ENCODE measurements around the gene METTL27. TPM values are rescaled to one million over a fixed set of nuclear protein-coding genes. Genes with fewer than 3 reads are reported as not detected.
"Not testable (repeated sequence)": the region's sequence is repeated elsewhere in the genome, so short reads cannot be mapped to it uniquely, and the experiment has no call there.

Gene METTL27
- total and polyA plus RNA-seq, 3 experiments from 2014 or later, result not detected

GRCh38 chr7:73838642-73839041 lies 3.7 kb downstream of the METTL27 start:
- peaks cover 3 to 15% (median 5%) of the 10 kb centered on the region in 3 donors for H3K4me1 Mint-ChIP-seq
- no peak overlapping the region for H3K4me3 ChIP-seq (ENCODE audit: low read length)
- H3K4me1 ChIP-seq (ENCODE audit: insufficient read depth, low read length), result peaks cover 6% of the 10 kb centered on the region
- POLR2A ChIA-PET, result interaction anchor here (0.6 kb wide), 1 partner anchor 12 kb away, joined by 6 read pairs; no protein-coding TSS in a partner anchor
- H3K9me3 ChIP-seq (ENCODE audit: low read length), result no peaks in the 10 kb centered on the region
- no peaks in the 10 kb centered on the region for H3K36me3 Mint-ChIP-seq
- no peaks in the 10 kb centered on the region for H3K9me3 Mint-ChIP-seq
- H3K27me3 ChIP-seq (ENCODE audit: insufficient read depth, low read length, poor library complexity, severe bottlenecking), result no peaks in the 10 kb centered on the region
- DNase-seq, result no peak
- CTCF ChIA-PET, result no interaction called here
- no peaks in the 10 kb centered on the region for H3K36me3 ChIP-seq (ENCODE audit: insufficient read depth, low read length)
- H3K27ac ChIP-seq (ENCODE audit: low read depth, low read length), result no peak overlapping the region
- no peak overlapping the region for H3K4me3 Mint-ChIP-seq
- no peak overlapping the region for H3K27ac Mint-ChIP-seq
- peaks cover 3 to 9% of the 10 kb centered on the region in 2 donors for H3K27me3 Mint-ChIP-seq

GRCh38 chr7:73837167-73837566 lies 5.1 kb downstream of the METTL27 start:
- POLR2A ChIA-PET; H3K4me3 Mint-ChIP-seq; CTCF ChIA-PET; H3K27me3 ChIP-seq (ENCODE audit: insufficient read depth, low read length, poor library complexity, severe bottlenecking); H3K9me3 Mint-ChIP-seq; H3K36me3 Mint-ChIP-seq; DNase-seq; H3K9me3 ChIP-seq (ENCODE audit: low read length); H3K4me1 Mint-ChIP-seq; H3K27ac ChIP-seq (ENCODE audit: low read depth, low read length); H3K27me3 Mint-ChIP-seq; H3K36me3 ChIP-seq (ENCODE audit: insufficient read depth, low read length); H3K4me3 ChIP-seq (ENCODE audit: low read length); H3K4me1 ChIP-seq (ENCODE audit: insufficient read depth, low read length); H3K27ac Mint-ChIP-seq: not testable (repeated sequence)

- CTCF ChIA-PET, result no interaction called here
Observed at GRCh38 chr7:73834626-73835191, 7.6 kb downstream of the METTL27 start.

GRCh38 chr7:73833251-73833919 lies 8.9 kb downstream of the METTL27 start:
- Mint-ChIP-seq H3K36me3 (no peaks in the 10 kb centered on the region), H3K4me1 (peaks cover 6 to 11% (median 6%) of the 10 kb centered on the region in 3 donors), H3K4me3 (no peak overlapping the region), H3K27me3 (peaks cover 9 to 13% of the 10 kb centered on the region in 2 donors), H3K9me3 (no peaks in the 10 kb centered on the region), H3K27ac (no peak overlapping the region)
- Histone ChIP-seq H3K4me3 (ENCODE audit: low read length) (no peak overlapping the region), H3K4me1 (ENCODE audit: insufficient read depth, low read length) (no peaks in the 10 kb centered on the region), H3K9me3 (ENCODE audit: low read length) (no peaks in the 10 kb centered on the region), H3K27me3 (ENCODE audit: insufficient read depth, low read length, poor library complexity, severe bottlenecking) (no peaks in the 10 kb centered on the region), H3K36me3 (ENCODE audit: insufficient read depth, low read length) (no peaks in the 10 kb centered on the region), H3K27ac (ENCODE audit: low read depth, low read length) (no peak overlapping the region)
- ChIA-PET CTCF (interaction anchor here (1.7 kb wide), 1 partner anchor 22 kb away, joined by 4 read pairs; no protein-coding TSS in a partner anchor), POLR2A (no interaction called here)
- no peak for DNase-seq

More at GRCh38 chr7:73834626-73835191, 7.6 kb downstream of the METTL27 start:
- H3K4me3 Mint-ChIP-seq, result no peak overlapping the region
- H3K27me3 Mint-ChIP-seq, result peaks cover 4 to 12% of the 10 kb centered on the region in 2 donors
- Histone ChIP-seq H3K4me3 (ENCODE audit: low read length) (no peak overlapping the region), H3K4me1 (ENCODE audit: insufficient read depth, low read length) (no peaks in the 10 kb centered on the region), H3K9me3 (ENCODE audit: low read length) (no peaks in the 10 kb centered on the region), H3K36me3 (ENCODE audit: insufficient read depth, low read length) (no peaks in the 10 kb centered on the region), H3K27ac (ENCODE audit: low read depth, low read length) (no peak overlapping the region), H3K27me3 (ENCODE audit: insufficient read depth, low read length, poor library complexity, severe bottlenecking) (no peaks in the 10 kb centered on the region)
- H3K36me3 Mint-ChIP-seq, result no peaks in the 10 kb centered on the region
- POLR2A ChIA-PET, result no interaction called here
- H3K4me1 Mint-ChIP-seq, result peaks cover 0 to 2% (median 2%) of the 10 kb centered on the region in 3 donors
- no peak overlapping the region for H3K27ac Mint-ChIP-seq
- no peak for DNase-seq
- H3K9me3 Mint-ChIP-seq, result no peaks in the 10 kb centered on the region

- Histone ChIP-seq H3K4me3 (ENCODE audit: low read length) (no peak overlapping the region), H3K36me3 (ENCODE audit: insufficient read depth, low read length) (no peaks in the 10 kb centered on the region), H3K27me3 (ENCODE audit: insufficient read depth, low read length, poor library complexity, severe bottlenecking) (no peaks in the 10 kb centered on the region), H3K4me1 (ENCODE audit: insufficient read depth, low read length) (peaks cover under 1% of the 10 kb centered on the region), H3K27ac (ENCODE audit: low read depth, low read length) (no peak overlapping the region), H3K9me3 (ENCODE audit: low read length) (no peaks in the 10 kb centered on the region)
- peaks cover 7 to 9% of the 10 kb centered on the region in 2 donors for H3K27me3 Mint-ChIP-seq
- peaks cover 11 to 17% (median 12%) of the 10 kb centered on the region in 3 donors for H3K4me1 Mint-ChIP-seq
- H3K36me3 Mint-ChIP-seq, result no peaks in the 10 kb centered on the region
- no peak overlapping the region for H3K4me3 Mint-ChIP-seq
- no peak for DNase-seq
- no peaks in the 10 kb centered on the region for H3K9me3 Mint-ChIP-seq
- CTCF ChIA-PET, result interaction anchor here (1.7 kb wide), 1 partner anchor 22 kb away, joined by 4 read pairs; no protein-coding TSS in a partner anchor
- POLR2A ChIA-PET, result interaction anchor here (0.6 kb wide), 1 partner anchor 28 kb away, joined by 3 read pairs; no protein-coding TSS in a partner anchor
- H3K27ac Mint-ChIP-seq, result no peak overlapping the region
Observed at GRCh38 chr7:73832806-73833205, 9.5 kb downstream of the METTL27 start.

- DNase-seq, result no peak
- CTCF ChIA-PET, result interaction anchor here (1.7 kb wide), 1 partner anchor 23 kb away, joined by 4 read pairs; no protein-coding TSS in a partner anchor
- H3K9me3 Mint-ChIP-seq, result no peaks in the 10 kb centered on the region
- H3K4me3 Mint-ChIP-seq, result no peak overlapping the region
- H3K36me3 ChIP-seq (ENCODE audit: insufficient read depth, low read length), result no peaks in the 10 kb centered on the region
- H3K27me3 Mint-ChIP-seq, result peaks cover 6 to 13% of the 10 kb centered on the region in 2 donors
- no peaks in the 10 kb centered on the region for H3K27me3 ChIP-seq (ENCODE audit: insufficient read depth, low read length, poor library complexity, severe bottlenecking)
- H3K4me1 ChIP-seq (ENCODE audit: insufficient read depth, low read length), result peaks cover 6% of the 10 kb centered on the region
- peaks cover 18 to 25% (median 19%) of the 10 kb centered on the region in 3 donors for H3K4me1 Mint-ChIP-seq
- no peaks in the 10 kb centered on the region for H3K9me3 ChIP-seq (ENCODE audit: low read length)
- H3K27ac ChIP-seq (ENCODE audit: low read depth, low read length), result no peak overlapping the region
- H3K27ac Mint-ChIP-seq, result no peak overlapping the region
- POLR2A ChIA-PET, result interaction anchor here (0.6 kb wide), 1 partner anchor 27 kb away, joined by 3 read pairs; no protein-coding TSS in a partner anchor
- H3K36me3 Mint-ChIP-seq, result no peaks in the 10 kb centered on the region
- no peak overlapping the region for H3K4me3 ChIP-seq (ENCODE audit: low read length)
Observed at GRCh38 chr7:73831834-73832651, 10.3 kb downstream of the METTL27 start.

GRCh38 chr7:73831584-73831833 lies 10.8 kb downstream of the METTL27 start:
- no peak for DNase-seq
- Mint-ChIP-seq H3K4me3 (no peak overlapping the region), H3K27me3 (peaks cover 8 to 16% of the 10 kb centered on the region in 2 donors), H3K36me3 (no peaks in the 10 kb centered on the region), H3K9me3 (no peaks in the 10 kb centered on the region), H3K27ac (no peak overlapping the region), H3K4me1 (peaks cover 22 to 30% (median 25%) of the 10 kb centered on the region in 3 donors)
- CTCF ChIA-PET, result interaction anchor here (1.7 kb wide), 1 partner anchor 23 kb away, joined by 4 read pairs; no protein-coding TSS in a partner anchor
- H3K4me3 ChIP-seq (ENCODE audit: low read length), result no peak overlapping the region
- no peaks in the 10 kb centered on the region for H3K27me3 ChIP-seq (ENCODE audit: insufficient read depth, low read length, poor library complexity, severe bottlenecking)
- POLR2A ChIA-PET, result no interaction called here
- H3K9me3 ChIP-seq (ENCODE audit: low read length), result no peaks in the 10 kb centered on the region
- H3K27ac ChIP-seq (ENCODE audit: low read depth, low read length), result no peak overlapping the region
- H3K36me3 ChIP-seq (ENCODE audit: insufficient read depth, low read length), result no peaks in the 10 kb centered on the region
- H3K4me1 ChIP-seq (ENCODE audit: insufficient read depth, low read length), result peaks cover 6% of the 10 kb centered on the region

Measured in CD8-positive, alpha-beta memory T cell (primary cell).